ENCODE results near the gene RNF182. TPM values are rescaled to one million over a fixed set of nuclear protein-coding genes. Genes with fewer than 3 reads are reported as not detected.
"Not testable (repeated sequence)": the region's sequence is repeated elsewhere in the genome, so short reads cannot be mapped to it uniquely, and the experiment has no call there.

Gene RNF182
- polyA plus RNA-seq, 4 donors = 0.98 to 3.3 (median 2.8) TPM

GRCh38 chr6:13952101-13952500 is 27.3 kb downstream of the RNF182 start:
- no peak for DNase-seq (ENCODE audit: low read depth in 4 of 4, low spot score in 3 of 4)

DNA sequence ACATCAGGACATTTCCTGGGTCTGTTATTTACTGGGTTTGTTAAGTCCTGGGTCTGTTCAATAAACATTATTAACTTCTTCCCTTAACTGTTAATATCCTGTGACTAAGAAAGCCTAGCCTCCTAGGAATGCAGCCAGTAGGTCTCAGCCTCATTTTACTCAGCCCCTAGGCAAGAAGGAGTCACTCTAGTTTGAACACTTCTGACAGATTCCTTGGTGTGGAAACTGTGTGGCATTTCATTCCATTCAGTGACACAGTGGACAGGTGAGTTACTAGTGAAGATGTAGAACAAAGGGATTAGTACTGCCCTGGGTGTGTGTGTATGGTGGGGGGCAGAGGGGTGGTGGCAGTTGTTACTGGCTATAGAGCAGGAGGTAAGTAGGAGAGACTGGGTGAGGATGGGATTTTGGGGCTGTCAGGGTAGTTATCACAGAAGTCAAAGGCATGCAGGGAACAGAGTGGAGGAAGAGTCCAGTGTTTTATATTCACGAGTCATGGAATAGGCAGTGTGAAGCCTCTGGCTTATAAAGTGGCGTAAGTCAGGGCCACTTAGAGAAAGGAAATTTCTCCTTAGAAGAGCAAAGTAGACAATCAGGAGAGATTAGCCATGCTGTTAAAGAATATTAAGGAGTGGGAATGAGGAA is 28.4 kb downstream of the RNF182 start:
- no peak for DNase-seq (ENCODE audit: low read depth in 4 of 4, low spot score in 3 of 4)

- no peak for DNase-seq (ENCODE audit: low read depth in 4 of 4, low spot score in 3 of 4)
These were observed 40.9 kb downstream of the RNF182 start for GRCh38 chr6:13965582-13966127.

DNA sequence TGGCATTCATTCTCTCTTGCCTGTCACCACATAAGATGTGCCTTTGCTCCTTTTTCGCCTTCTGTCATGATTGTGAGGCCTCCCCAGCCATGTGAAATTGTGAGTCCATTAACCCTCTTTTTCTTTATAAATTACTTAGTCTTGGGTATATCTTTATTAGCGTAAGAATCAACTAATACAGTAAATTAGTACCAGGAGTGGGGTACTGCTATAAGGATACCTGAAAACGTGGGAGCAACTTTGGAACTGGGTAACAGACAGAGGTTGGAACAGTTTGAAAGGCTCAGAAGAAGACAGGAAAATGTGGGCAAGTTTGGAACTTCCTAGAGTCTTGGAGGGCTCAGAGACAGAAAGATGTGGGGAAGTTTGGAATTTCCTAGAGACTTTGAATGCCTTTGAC is 46.6 kb downstream of the RNF182 start:
- no peak for DNase-seq (ENCODE audit: low read depth in 4 of 4, low spot score in 3 of 4)

DNA sequence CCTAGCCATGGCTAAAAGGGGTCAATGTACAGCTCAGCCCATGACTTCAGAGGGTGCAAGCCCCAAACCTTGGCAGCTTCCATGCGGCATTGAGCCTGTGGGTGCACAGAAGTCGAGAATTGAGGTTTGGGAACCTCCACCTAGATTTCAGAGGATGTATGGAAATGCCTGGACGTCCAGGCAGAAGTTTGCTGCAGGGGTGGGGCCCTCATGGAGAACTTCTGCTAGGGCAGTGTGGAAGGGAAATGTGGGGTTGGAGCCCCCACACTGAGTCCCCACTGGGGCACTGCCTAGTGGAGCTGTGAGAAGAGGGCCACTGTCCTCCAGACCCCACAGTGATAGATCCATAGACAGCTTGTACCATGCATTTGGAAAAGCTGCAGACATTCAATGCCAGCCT is 47.9 kb downstream of the RNF182 start:
- not testable (repeated sequence) for DNase-seq (ENCODE audit: low read depth in 4 of 4, low spot score in 3 of 4)

DNA sequence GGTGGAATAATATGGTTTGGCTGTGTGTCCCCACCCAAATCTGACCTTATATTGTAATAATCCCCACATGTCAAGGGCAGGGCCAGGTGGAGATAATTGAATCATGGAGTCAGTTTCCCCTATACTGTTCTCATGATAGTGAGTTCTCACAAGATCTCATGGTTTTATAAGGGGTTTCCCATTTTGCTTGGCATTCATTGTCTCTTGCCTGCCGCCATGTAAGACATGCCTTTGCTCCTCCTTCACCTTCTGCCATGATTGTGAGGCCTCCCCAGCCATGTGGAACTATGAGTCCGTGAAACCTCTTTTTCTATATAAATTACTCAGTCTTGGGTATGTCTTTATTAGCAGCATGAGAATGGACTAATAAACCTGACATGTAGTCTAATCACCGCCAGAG is 48.7 kb downstream of the RNF182 start:
- not testable (repeated sequence) for DNase-seq (ENCODE audit: low read depth in 4 of 4, low spot score in 3 of 4)

GRCh38 chr6:13978102-13978640 is 53.4 kb downstream of the RNF182 start:
- no peak for DNase-seq (ENCODE audit: low read depth in 4 of 4, low spot score in 3 of 4)

DNA sequence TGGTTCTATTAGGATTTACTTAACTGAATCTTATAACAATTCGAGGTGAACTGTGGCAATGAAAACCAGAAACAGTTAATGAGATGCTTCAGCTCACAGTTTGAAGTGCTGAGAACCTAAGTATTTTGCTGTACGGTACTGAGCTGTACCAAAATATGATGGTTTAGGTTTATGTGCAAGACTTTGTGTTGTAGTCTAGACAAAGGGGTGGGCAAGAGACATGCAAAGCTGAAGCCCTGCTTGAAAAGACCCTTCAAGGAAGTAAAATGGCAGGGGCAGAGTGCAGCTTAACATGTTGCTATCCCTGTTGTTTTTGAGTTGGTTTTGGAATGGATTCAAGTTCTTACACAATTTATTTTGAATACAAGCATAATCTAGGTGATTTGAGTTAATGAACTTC is 54.0 kb downstream of the RNF182 start:
- DNase-seq (ENCODE audit: low read depth in 4 of 4, low spot score in 3 of 4) = no peak

DNA sequence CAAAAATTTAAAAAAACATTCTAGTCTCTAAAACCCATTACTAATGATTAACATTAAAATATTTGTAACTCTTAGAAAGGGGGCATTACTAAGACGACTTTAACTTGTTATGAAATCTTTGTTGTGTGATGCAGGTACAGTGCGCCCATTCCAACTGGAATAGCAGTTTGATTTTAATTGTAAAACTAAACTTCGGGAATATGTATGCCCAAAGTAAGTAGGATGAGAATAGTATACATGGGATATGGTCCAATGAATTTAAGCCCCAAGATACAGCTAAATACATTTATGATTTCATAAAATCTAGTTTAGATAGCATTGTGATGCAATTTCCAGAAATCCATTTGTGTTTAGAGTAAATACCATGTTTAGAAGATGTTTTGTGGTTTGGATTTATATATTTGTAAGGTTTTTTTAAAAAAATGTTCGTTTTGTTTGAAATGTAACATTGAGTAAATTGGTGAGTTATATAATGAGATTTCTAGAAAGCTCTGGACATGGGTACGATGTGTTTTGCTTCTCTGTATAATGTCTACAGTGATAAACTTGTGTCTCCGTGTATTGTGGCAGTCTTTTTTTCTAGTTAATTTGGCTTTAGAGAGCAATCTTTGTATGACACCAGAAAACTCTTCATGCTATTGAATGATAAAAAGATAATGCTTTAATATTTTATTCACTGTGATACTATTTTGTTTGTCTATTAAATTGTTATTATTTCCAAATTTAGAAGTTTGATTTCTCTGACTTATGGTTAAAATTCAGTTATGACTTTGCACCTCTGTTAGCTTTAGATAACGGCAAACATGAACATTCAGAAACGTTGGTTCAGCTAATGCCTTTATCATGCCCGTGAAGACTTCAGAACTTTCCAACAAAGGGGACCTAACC is 54.8 kb downstream of the RNF182 start:
- DNase-seq (ENCODE audit: low read depth in 4 of 4, low spot score in 3 of 4) = no peak

DNA sequence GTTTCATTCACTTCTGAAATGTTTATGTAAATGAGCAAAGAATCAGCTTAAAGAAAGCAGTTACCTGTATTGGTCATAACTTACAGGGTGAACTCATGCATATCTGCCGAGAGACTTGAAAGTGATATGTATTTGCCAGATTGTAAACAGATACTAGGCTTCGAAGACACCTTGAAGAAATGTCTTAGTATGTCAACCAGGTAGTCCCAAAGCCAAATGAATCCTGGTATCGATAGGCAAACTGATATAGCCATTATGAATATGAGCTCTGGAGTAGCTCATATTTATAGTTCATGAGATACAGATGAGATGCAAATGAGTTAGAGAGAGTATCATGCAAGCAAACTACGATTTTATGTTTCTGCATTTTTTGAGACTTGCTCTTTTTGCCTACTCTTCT is 55.8 kb downstream of the RNF182 start:
- DNase-seq (ENCODE audit: low read depth in 4 of 4, low spot score in 3 of 4) = no peak

DNA sequence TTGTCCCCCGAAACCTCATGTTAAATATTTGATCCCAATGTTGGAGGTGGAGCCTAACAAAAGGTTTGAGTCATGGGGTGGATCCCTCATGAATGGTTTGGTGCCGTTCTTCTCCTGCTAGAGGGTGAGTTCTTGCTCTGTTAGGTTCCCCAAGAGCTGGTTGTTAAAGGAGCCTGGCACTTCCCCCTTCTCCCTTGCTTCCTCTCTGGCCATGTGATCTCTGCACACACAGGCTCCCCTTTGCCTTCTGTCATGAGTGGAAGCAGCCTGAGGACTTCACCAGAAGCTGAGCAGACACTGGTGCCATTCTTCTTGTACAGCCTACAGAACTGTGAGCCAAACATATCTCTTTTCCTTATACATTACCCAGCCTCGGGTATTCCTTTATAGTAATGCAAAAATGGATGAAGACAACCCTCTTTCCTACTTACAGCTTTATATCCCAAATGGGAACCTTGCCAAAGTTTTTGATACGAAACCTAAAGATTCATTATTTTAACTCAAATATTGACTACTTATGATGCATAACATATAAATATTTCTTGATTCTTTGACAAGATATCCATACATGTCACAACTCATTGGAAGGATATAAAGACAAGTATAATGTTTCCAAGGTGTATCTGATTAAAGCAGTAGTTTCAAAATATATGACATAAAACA is 61.0 kb downstream of the RNF182 start:
- no peak for DNase-seq (ENCODE audit: low read depth in 4 of 4, low spot score in 3 of 4)

GRCh38 chr6:13986700-13987399 is 62.1 kb downstream of the RNF182 start:
- DNase-seq (ENCODE audit: low read depth in 4 of 4, low spot score in 3 of 4) = no peak

GRCh38 chr6:13987400-13987865 is 62.7 kb downstream of the RNF182 start:
- DNase-seq (ENCODE audit: low read depth in 4 of 4, low spot score in 3 of 4) = no peak

GRCh38 chr6:13988049-13988738 is 63.4 kb downstream of the RNF182 start:
- no peak for DNase-seq (ENCODE audit: low read depth in 4 of 4, low spot score in 3 of 4)

GRCh38 chr6:13988908-13989307 is 64.2 kb downstream of the RNF182 start:
- no peak for DNase-seq (ENCODE audit: low read depth in 4 of 4, low spot score in 3 of 4)

DNA sequence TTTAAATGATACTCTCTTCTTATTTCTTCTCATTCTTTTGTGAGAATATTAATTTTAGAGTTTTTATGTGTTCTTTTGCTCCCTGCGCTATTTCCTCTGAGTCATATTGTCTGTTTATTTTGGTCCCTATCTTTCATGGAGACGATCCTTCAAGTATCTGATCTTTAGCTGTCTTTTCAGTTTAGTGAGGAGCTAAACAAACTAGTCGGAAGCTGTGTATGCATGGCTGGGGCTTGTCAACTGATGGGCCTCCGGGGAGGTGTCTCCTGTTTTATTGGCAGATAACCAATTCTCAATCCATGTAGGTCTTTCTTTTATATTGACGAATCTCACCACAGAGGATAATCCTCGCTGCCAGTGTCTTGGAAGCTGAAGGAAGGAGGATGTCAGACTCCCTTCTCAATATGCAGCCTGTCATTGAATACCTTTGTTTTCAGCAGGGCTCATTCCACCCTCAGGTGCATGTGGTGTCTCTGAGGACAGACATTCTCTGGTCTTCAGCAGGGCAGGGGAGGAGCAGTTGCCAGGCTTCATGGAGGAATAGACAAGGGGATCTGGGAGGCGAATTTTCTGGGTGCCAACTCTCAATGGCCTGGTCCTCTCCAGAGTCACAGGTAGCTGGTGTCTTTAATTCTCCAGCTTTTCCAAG is 64.9 kb downstream of the RNF182 start:
- DNase-seq (ENCODE audit: low read depth in 4 of 4, low spot score in 3 of 4) = no peak

- no peak for DNase-seq (ENCODE audit: low read depth in 4 of 4, low spot score in 3 of 4)
These were observed 66.0 kb downstream of the RNF182 start for GRCh38 chr6:13990796-13991195.

- DNase-seq (ENCODE audit: low read depth in 4 of 4, low spot score in 3 of 4) = no peak
These were observed 66.6 kb downstream of the RNF182 start for GRCh38 chr6:13991393-13991792.

DNA sequence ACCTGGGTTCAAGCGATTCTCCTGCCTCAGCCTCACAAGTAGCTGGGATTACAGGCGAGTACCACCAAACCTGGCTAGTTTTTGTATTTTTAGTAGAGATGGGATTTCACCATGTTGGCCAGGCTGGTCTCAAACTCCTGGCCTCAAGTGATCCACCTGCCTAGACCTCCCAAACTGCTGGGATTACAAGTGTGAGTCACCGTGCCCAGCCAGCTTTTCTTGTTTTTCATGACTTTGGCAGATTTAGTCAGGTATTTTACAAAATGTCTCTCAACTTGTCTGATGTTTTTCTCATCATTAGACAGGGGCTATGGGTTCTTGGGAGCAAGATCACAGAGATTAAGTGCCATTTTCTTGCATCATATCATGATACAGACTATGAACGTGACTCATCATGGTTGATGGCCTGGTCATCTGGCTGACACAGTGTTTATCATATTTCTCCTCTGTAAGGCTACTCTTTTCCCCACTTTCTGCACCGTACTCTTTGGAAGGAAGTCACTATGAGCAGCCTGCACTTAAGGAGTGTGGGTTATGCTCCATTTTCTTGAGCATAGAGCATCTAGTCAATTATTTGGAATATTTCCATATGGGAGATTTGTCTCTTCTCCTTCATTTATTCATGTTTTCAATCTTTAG is 67.8 kb downstream of the RNF182 start:
- DNase-seq (ENCODE audit: low read depth in 4 of 4, low spot score in 3 of 4) = no peak

Measured in left renal pelvis (tissue), 4 donors.